GM12865 (cell line): Measurements from ENCODE around the gene ZNF618.

ENCODE experiments used
- DNase-seq: peaks from one replicate; pipeline ENCODE4 v3.0.0; 2010; ENCODE audit warnings: low read depth
- H3K4me3 ChIP-seq: 2 replicates; pipeline ENCODE4 v1.5.1; 2011; ENCODE audit warnings: mild to moderate bottlenecking, low read depth, low read length, control low read depth
- CTCF ChIP-seq: IDR thresholded peaks from 2 replicates; pipeline ENCODE4 v1.5.1; 2011; ENCODE audit warnings: low read length, control low read depth, low read depth, inconsistent platforms; ENCODE audit not compliant: insufficient read depth; ENCODE audit errors: missing control alignments

The ZNF618 gene

DNA sequence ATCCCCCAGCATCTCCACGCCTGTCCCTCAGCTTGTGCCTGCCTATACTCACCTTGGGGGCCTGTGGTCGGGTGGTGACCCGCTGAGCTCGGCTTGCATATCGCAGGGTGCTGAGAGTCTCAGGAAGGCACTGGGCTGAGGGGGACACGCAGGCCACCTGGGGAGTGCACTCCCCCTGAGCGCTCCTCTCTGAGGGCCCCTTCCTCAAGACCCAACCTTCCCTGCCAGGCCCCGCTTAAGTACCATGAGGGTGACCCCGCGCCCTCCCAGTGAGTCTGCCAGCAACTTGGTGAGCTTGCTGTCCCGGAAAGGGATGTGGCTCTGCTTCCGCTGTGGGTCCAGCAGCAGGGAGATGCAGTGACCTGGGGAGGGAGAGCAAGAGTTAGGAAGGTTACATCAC is 218.9 kb downstream of the ZNF618 start:
- TF ChIP-seq CTCF, result no peak
- H3K4me3 ChIP-seq, result no peak overlapping the region
- DNase-seq, result no peak

DNA sequence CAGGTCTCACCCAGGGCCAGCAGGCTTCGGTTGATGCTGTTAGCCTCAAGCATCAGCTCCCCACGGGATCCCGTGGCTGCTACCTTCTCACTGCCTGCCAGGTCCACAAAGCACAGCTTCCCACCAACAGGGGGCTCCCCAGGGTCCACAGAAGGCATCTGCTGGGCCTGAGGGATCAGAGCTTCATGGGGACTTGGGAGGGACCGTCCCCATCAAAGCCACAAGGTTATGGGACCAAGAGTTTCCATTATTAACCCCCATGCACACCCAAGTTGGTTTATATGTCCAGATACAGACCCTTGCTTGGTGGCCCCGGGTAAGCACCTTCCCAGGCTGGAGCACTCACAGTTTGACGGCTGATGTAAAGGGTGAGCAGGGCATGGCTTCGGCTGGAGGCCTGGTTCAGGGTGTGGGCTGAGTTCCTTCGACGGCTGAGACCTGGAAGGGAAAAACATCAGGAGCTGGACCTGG is 220.0 kb downstream of the ZNF618 start:
- no peak for DNase-seq

GRCh38 chr9:114096866-114097612 is 220.9 kb downstream of the ZNF618 start:
- DNase-seq, result no peak
- TF ChIP-seq CTCF, result no peak
- no peak overlapping the region for H3K4me3 ChIP-seq

More for the DNA sequence above, 220.0 kb downstream of the ZNF618 start:
- TF ChIP-seq CTCF, result peak; percentile 1
- H3K4me3 ChIP-seq, result no peak overlapping the region

DNA sequence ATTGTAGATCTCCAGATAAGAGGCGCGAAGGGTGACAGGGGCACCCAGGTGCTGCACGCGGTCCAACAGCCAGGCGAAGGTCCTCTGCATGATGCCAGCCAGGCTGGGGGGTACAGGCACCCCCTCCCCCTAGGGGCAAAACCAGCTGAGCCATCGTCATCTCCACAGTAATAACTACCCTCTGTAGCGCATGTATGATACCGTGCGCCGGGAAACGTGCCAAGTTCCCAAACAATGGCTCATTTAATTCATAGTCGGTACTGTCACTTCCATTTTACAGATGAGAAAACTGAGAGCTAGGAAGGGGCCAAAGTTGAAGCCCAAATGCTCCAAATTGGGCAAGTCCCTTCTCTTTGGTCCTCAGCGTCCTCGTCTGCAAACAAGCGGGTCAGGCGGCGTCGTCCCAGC is 221.5 kb downstream of the ZNF618 start:
- no peak overlapping the region for H3K4me3 ChIP-seq
- no peak for TF ChIP-seq CTCF
- no peak for DNase-seq

- no peak overlapping the region for H3K4me3 ChIP-seq
- no peak for TF ChIP-seq CTCF
- no peak for DNase-seq
These were observed 222.2 kb downstream of the ZNF618 start for GRCh38 chr9:114098021-114098935.

DNA sequence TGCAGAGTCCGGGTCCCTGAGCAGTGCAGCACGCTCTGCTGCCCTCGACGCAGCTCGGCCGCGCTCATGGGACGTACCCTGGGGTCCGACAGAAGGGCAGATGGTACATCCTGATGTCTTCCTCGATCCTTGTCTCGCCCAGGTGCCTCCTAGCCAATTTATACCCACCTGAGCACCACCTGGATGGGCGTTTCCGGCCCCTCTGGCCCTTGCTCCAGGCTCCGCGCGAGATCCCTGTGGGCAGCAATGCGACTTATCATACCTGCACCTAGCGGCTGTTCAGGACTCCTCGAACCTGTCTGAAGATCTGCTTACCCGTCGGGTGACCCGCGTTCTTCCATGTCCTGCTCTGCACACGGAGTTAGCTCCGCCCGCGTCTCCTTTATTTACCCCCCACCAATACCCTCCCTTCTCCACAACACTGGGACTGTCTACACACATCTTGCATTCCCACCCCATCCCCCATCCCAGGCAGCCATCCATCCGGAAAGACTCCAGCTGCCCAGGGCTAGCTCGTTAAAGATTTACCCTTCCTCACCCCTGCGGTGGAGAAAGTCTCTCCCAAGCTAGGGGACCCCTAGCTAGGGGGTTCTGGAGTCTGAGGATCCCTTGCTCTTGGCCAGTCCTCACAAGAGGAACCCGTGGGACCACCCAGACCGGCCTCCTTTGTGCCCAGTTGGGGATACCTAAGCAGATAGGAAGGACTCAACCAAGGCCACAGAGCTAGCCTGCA is 223.0 kb downstream of the ZNF618 start, which contains the start of gene KIF12:
Gene KIF12, minus strand, starts transcription at position 357 of the 733 bp plus-strand sequence. Its CDS starts 16 bp downstream, at position 341.
- DNase-seq, result no peak
- no peak within 1 kb of the TSS for H3K4me3 ChIP-seq

More for the DNA sequence above, 223.0 kb downstream of the ZNF618 start, which contains the start of gene KIF12:
- no peak for TF ChIP-seq CTCF
